Kasumi-1 (cell line): Measurements from ENCODE around the gene XKRX.

Experiments
- DNase-seq, 2 experiments: peaks; one replicate each; lab custom pipeline; 2025; lab: John Stamatoyannopoulos, UW

XKRX gene

DNA sequence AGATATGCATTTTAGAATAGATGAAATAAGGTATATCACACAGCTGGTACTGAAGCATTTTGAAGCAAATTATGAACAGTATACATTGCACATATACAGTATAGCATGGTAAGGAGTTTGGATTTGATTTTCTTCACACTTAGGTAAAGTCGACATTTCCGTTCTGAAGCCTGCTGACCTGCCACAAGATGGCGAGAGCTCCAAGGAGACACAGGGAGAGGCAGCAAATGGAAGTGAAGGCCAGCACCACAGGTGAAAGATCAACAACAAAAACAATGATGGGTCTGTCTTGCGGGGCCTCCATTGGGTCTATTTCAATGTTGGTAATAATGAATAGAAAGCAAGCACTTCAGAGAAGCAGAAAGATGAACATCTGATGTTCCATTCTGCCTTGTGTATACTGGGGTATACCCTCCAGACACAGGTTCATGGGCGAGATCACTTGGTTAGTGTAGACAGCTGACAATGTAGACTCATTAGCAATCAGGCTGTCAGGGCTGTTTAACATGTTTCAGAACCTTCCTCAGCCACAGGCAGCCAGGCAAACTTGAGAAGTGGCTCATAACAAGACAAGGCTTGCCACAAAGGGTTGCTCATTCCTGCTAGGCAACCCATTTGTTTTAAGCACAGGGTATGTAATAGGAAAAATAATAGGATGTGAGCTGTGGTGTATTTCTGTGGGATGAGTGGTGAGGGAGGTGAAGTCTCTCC lies 33.2 kb downstream of the XKRX start:
- peak; percentile 3 to 13 for DNase-seq

DNA sequence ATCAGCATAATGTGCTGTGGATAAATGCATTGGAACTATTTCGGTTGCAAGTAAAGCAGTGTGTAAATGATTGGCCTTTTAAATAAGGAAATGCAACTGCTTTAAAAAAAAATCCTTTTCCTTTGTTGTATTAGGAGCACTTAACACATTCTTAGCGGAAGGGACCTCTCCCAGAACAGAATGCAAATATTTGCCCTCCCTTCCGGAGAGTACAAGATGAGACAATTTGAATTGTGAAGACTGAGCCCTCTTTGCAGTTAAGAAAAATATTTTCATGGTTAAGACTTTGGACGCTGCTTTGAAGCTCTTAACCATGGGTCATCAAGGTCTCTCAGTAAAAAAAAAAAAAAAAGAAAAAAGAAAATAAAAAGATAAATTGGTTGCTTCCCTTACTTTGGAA lies 45.1 kb downstream of the XKRX start:
- DNase-seq, result no peak

DNA sequence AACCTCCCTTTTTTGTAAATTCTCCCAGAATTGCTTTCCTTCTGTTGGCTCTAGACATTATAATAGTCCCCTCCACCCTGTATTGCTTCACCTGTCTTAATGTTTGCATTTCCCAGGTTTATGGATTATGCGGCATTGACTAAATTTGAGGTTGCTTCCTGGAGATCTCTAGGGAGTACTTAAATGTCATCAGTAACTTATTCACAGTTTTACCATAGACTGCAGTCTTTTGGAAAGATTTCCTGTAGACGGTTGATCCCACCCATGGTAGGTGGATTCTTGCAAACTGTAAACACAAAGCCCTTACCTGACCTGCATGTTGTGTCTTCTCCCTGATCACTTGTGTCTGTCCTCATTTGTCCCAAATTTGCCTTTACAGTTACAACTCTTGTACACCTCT lies 48.3 kb downstream of the XKRX start:
- DNase-seq, result no peak

DNA sequence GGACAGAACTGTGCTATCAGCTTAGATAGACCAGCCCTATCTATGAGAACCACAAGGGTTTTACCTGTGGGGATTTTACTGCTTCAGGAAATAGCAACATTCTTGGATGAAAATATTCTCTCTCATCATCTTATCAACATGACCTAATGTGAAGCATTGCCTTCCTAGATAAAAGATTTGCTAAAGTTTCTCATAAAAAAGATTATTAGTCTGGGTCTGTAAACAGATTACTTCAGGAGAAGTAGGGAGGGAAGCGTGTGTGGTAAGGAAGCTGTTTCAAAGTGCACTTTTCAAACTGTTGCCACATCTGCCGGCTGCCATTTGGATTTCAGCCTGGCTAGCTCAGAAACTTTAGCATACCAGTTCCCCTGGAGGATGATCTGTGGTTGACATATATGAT lies 54.4 kb downstream of the XKRX start, which contains the start of gene NOX1:
Gene NOX1, minus strand, starts transcription at position 35 of the 400 bp plus-strand sequence. CDS start 220 bp downstream, outside the sequence.
- DNase-seq, result no peak

DNA sequence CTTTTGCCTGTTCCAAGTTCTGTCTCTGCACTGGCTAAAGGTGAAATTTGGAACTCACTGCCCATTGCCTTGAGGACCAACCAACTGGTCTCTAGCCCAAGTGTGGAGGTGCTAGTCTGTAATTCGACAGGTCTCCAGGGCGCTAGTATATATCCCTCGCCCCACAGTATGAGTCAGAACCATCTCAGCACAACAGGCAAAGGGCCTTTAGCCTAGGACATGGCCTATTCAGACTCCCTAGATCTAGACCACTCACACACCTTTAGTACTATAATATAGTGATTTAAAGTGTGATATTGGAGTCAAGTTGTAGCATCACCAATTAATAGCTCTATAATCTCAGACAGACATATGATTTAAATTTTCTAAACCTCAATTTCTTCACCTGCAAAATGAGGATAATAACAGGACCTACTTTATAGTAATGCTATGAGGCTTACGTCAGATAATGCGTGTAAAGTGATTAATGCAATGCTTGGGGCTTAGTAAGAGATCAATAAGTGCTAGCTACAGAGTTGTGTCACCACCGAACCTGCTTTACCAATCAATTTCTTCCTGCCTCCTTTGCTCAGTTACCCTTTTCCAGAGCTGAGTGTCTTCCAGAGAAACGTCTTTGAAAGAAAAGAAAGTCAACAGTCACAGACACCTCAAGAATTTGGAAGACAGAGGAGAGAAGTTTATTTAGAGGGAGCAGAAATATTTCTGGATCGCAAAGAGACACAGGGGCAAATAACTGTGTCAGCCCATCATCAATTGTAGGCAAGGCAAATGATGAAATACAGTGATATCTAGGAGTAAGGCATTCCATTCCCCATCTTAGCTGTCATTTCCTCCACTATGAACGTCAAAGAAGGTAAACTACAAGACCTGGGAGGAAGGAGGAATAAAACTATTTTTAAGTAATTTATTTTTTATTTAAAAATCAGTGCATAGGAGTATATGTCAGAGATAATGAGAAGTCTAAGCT lies 56.8 kb downstream of the XKRX start:
- DNase-seq, result no peak

GRCh38 chrX:100870527-100870926 lies 58.2 kb downstream of the XKRX start:
- no peak for DNase-seq

DNA sequence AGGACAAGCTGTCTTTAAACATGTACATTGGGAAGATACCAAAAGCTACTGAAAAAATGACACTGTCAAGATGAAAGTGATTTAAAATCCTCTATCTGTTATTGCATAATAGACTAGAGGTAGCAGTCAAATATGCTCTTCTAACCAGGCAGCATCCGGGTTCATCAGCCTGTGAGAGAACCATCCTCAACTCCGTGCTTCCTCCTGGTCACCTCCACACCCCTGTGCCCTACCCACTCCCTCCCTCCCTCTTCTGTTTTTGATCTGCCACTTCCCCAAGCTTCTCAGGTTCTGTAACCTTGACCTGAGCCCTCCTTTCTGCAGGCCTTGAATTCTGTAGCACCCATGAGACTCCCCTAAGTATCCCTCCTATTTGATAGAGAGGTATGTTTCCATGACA lies 60.4 kb downstream of the XKRX start:
- DNase-seq, result no peak

DNA sequence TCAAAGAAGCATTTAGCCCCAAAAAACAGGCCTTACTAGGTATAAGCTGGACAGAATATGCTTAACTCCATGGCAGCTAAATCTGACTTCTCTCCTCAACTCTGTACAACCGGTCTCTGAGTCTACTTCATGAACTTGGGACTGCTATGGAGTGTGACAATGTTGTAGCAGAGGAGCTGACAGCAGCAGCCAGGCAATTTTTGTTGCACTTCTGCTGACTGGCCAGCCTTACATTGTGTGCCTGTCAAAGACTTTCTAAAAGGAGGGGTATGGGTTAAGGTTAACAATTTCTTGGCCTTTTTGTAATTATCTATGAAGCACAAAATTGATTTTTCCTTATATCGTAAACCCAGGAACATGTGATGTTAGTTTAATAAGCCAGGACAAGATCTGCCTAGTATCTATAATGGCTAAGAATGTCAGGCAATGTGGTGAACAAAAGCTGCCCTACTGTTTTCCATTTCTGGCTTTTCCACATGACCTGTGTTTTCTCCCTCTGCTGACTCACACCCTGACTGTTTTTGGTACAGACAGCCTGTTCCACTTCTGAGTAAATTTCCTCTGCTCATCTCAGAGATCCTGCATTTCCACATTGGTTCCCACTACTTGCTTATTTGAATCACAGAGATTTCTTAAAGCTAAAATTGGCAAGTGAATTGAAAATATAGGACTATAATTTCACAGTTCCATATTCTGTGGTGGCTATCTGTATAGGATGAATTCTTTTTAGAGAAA lies 63.9 kb downstream of the XKRX start:
- no peak for DNase-seq
